CD1c-positive myeloid dendritic cell (primary cell): ENCODE measurements around the gene GNG14.
"Not testable (repeated sequence)": the region's sequence is repeated elsewhere in the genome, so short reads cannot be mapped to it uniquely, and the experiment has no call there.

Experiments
- DNase-seq: peaks from one replicate; pipeline ENCODE4 v3.0.0-alpha.2; 2016; ENCODE audit errors: extremely low spot score

Gene GNG14

DNA sequence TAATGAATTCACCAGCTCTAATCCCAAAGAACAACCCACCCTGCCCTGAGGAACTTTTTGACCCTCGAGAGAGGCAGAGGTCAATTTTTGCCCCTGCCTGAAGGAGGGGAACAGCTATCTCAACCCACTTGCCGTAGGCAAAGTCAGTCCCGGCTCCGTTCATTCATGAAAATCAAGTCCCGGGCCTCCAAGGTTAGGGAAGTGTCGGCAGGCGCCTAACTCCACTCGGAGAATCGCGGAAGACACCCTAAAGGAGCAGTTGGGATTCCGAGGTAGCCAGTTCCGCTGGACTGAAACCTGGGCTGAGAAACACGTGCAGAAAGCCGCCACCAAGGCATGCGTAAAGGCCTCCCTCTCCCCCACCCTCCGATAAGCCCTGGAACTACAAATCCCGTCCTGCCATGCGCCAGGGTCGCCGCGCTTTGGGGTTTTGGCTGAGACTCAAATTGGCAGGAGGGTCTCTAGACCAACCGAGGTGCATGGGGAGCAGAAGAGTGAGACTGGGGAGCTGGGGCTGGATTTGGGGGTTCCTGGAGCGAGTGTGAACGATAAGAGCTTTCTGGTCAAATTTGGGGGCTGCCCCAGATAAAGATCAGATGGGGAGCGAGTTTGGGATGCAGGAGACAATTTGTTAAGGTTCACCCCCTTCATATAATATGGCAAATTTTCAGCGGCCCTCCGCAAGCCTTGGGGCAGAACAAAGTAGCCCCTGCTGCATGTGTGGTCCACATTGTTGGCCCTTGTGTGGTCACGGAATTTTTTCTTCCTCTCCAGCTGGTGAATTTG, 36.0 kb downstream of the GNG14 start, which contains the start of gene TNPO2:
Gene TNPO2, minus strand, starts transcription at position 292 of the 786 bp plus-strand sequence. CDS start 2,955 bp downstream, outside the sequence.
- DNase-seq = peak; percentile 64

DNA sequence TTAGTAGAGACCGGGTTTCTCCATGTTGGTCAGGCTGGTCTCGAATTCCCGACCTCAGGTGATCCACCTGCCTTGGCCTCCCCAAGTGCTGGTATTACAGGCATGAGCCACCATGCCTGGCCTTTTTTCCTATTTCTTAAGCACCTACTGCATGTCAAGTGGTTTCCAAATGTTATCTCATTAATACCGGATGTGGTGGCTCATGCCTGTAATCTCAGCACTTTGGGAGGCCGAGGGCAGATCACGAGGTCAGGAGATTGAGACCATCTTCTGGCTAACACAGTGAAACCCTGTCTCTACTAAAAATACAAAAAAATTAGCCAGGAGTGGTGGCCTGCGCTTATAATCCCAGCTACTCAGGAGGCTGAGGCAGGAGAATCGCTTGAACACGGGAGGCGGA, 37.8 kb downstream of the GNG14 start:
- not testable (repeated sequence) for DNase-seq

DNA sequence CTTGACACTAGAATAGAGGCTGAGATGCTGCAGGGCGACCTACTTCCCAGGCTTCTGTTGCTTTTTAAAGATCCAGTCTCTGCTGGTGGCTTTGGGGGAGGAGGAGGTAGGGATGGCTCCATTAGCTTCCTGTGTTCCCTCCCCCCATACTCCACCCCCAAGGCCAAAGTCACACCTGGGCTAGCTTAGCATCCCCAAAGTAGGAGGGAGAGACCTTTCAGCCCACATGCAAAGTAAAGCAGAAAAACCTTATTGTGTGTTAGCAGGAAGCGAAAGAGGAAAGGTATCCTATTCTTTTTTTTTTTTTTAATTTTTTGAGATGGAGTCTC, 39.2 kb downstream of the GNG14 start:
- no peak for DNase-seq

DNA sequence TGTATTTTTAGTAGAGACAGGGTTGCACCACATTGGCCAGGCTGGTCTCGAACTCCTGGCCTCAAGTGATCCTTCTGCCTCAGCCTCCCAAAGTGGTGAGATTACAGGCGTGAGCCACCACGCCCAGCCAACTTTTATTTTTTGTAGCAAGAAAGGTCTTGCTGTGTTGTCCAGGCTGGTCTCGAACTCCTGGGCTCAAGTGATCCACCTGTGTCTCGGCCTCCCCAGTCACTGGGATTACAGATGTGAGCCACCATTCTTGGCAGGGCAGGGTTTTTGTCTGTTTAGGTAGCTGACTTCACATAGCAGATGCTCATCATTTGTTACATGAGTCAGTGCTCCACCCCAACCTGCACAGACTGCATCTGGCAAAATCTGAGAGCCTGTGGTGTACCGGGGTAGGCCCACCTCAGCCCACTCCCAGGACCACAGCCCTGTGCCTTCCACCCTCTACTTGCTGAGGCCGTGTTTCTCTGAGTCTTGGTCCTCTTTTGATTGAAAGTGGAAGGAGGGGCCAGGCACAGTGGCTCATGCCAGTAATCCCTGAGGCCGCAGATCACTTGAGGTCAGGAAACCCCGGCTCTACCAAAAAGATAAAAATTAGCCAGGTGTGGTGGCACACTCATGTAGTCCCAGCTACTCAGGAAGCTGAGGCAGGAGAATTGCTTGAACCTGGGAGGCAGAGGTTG, 40.1 kb downstream of the GNG14 start:
- DNase-seq = no peak

DNA sequence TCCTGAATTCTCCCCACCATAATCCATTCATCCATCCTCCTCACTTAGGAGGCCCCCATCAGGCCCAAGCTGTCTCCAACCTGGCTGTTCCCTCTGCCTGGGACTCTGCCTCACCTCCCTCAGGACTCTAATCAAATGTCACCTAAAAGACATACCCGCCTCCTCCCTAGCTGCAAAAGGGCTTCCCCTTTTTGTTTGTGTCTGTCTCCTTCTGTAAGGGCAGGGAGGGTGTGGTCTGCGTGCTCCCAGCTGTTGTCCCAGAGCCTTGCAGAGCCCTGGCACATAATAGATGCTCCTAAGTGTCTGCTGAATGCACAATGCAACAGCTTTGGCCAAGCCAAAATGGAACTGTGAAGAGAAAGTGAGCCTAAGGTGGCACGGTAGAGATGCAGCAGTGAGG, 42.3 kb downstream of the GNG14 start:
- DNase-seq = peak; percentile 17

DNA sequence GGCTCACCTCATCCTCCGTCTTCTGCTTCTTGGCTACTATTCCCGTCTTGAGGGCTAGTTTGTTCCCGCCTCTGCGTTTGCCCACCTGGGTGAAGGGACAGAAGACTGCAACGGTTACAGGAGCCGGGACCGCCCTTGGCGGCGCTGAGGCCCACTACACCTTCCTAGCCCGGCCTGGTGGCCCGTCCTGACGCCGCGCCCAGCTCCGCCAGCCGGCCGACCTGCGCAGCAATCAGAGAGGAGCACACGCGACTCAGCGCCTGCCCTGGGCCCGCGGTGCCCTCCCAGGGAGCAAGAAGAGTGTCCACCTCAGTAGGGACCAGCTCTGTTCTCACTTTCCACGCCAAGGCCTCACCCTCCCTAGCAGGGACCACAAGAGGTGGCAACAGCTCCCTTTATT, 43.5 kb downstream of the GNG14 start:
- DNase-seq = no peak

DNA sequence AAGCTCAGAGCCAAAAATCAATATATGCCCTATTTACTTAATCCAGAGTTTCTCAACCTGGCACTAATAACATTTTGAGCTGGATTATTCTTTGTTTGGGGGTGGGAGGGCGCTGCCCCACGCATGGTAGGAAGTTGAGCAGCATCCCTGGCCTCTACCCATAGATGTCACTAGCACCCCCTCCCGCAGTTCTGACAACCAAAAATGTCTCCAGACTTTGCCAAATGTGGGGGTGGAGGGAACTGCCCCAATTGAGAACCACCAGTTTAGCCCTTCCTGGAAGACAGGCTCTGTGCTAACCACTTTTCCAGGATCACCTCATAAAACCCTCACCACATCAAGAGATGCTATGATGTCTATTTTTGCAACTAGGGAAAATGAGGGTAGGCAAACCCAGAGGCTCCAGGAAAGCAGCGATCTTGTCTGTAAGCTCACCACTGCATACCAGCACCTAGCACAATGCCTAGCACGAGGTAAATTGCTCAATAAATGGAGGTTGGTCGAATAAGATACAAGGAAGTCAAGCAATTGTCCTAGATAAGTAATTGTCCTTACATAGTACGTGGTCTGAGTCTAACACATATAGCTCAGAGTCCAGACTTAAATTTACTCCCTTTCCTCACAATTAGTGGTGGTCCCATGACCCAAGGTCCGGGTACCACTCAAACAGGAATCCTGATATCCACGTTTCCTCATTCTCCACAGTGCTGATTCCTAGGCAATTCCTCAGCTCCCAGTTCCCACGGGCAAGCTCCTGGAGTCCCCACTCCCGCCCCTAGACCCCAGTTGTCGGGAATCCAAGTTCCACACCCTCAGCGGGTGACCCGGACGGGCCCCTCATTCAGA, 45.8 kb downstream of the GNG14 start:
- DNase-seq = peak; percentile 62

DNA sequence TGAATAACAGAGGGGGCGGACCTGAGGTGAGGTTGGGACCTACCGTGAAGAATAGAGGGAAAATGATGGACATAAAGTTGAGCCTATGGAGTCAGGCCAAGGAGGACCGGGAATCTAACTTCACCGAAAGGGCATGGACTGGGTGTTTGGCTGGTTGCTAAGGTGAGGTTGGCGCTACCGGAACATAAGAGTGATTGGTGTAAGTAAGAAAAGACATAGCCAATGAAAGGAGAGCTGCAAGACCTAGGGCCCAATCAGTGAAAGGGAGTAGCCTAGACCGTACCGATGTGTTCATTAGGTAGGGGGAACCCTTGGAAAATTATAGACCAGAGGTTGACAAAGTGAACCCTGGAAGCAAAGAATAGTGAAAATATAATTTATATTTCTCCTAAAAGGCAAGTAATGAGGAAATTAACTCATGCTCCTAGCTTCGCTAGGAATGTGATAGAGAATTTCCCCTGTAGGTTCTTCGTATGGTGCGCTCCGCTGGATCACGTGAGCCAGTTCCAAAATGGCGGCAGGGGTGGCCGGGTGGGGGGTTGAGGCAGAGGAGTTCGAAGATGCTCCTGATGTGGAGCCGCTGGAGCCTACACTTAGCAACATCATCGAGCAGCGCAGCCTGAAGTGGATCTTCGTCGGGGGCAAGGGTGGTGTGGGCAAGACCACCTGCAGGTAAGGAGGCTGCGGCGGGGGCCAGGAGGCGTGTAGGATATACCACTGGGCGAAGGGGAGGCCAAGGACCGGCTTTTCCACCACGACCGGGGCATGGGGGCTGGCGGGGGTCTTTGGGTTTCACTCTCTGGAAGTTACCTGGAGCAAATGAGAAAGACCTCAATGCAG, 49.4 kb downstream of the GNG14 start, which contains the start of gene GET3:
Gene GET3, plus strand, starts transcription at position 503 of the 840 bp plus-strand sequence. Its CDS starts 9 bp downstream, at position 512.
- DNase-seq = peak; percentile 95

DNA sequence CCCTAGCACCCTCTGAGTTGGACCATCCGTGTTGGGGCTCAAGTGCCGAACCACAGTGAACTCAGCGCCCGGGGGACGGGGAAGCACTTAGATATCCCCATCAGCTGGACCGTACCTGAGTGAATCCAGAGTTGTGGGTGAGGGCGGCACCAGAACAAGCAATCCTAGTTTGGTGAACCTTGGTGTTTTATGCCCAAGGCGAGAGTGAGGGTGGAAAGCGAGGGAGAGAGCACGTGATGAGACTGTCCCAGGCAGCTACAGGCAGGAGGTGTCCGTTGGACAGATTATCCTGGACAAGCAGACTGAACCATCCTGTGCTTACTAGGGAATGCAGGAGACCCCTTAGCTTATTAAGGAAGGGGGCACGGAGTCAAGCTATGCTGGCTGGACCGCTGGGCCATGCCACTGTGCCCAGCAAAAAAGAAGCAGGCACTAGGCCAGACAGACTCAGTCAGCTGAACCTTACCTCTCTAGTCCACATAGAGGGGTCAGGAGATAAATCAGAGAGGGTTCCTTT, 50.1 kb downstream of the GNG14 start:
- no peak for DNase-seq
